ENCODE measurements around the gene PALM2AKAP2. TPM values are rescaled to one million over a fixed set of nuclear protein-coding genes. Genes with fewer than 3 reads are reported as not detected.

PALM2AKAP2 gene
- polyA plus RNA-seq, 1 experiment = 8.7 TPM

DNA sequence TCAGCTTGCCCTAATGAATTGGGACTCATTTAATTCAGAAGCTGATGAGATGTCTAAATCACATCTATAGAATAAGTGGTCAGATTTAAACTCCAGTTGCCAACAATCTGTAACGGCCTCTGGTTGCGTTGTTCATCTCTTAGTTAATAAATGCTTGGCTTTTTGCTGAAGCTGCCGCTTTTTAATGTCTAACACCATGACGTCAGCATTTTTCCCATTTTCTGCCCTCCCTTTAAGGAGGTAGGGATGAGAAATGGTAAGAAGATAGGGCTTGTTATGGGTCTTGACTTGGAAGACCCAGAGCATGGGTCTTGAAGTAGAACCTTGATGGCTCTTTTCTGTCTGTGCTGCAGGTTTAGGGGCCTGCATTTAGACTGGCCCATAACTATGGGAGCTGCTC, 33.3 kb downstream of the PALM2AKAP2 start:
- TF ChIP-seq, protein P1, sequence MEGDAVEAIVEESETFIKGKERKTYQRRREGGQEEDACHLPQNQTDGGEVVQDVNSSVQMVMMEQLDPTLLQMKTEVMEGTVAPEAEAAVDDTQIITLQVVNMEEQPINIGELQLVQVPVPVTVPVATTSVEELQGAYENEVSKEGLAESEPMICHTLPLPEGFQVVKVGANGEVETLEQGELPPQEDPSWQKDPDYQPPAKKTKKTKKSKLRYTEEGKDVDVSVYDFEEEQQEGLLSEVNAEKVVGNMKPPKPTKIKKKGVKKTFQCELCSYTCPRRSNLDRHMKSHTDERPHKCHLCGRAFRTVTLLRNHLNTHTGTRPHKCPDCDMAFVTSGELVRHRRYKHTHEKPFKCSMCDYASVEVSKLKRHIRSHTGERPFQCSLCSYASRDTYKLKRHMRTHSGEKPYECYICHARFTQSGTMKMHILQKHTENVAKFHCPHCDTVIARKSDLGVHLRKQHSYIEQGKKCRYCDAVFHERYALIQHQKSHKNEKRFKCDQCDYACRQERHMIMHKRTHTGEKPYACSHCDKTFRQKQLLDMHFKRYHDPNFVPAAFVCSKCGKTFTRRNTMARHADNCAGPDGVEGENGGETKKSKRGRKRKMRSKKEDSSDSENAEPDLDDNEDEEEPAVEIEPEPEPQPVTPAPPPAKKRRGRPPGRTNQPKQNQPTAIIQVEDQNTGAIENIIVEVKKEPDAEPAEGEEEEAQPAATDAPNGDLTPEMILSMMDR (IDR thresholded peaks at IDR 0.05; ENCODE audit: insufficient read depth, low read depth, low read length) = no peak
- ChIA-PET POLR2A (no interaction called here), CTCF (no interaction called here)
- Histone ChIP-seq H3K4me3 (ENCODE audit: low read depth, low read length) (no peak overlapping the region), H3K36me3 (ENCODE audit: control insufficient read depth, insufficient read depth, low read length) (no peaks in the 10 kb centered on the region; the same call in 1 of the 2 replicates), H3K27me3 (ENCODE audit: control insufficient read depth, insufficient read depth, low read length) (no peaks in the 10 kb centered on the region)
- no peak for DNase-seq (ENCODE audit: low read depth)

DNA sequence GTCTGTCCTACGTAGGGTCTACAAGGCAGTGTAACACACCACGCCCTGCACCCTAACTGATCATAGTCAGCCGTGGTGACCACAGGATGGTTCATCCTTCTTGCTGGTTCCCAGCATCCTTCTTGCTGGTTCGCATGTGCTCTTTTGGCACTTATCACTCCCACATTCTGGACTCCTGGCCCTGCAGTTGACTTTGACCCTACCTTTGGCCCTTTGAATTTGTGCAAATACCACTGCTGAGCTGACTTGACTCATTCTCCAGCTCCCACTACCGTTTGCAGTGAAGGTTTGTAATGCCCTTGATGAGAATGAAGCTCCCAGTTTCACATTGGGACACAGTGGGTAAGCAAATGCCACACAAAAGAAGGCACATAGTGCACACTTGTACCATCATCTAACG, 33.8 kb downstream of the PALM2AKAP2 start:
- CTCF ChIA-PET = no interaction called here
- TF ChIP-seq, protein P1 (IDR thresholded peaks at IDR 0.05; ENCODE audit: insufficient read depth, low read depth, low read length) = no peak
- no peaks in the 10 kb centered on the region for H3K27me3 ChIP-seq (ENCODE audit: control insufficient read depth, insufficient read depth, low read length)
- H3K4me3 ChIP-seq (ENCODE audit: low read depth, low read length) = no peak overlapping the region
- no peaks in the 10 kb centered on the region; the same call in 1 of the 2 replicates for H3K36me3 ChIP-seq (ENCODE audit: control insufficient read depth, insufficient read depth, low read length)
- no peak for DNase-seq (ENCODE audit: low read depth)
- POLR2A ChIA-PET = no interaction called here

DNA sequence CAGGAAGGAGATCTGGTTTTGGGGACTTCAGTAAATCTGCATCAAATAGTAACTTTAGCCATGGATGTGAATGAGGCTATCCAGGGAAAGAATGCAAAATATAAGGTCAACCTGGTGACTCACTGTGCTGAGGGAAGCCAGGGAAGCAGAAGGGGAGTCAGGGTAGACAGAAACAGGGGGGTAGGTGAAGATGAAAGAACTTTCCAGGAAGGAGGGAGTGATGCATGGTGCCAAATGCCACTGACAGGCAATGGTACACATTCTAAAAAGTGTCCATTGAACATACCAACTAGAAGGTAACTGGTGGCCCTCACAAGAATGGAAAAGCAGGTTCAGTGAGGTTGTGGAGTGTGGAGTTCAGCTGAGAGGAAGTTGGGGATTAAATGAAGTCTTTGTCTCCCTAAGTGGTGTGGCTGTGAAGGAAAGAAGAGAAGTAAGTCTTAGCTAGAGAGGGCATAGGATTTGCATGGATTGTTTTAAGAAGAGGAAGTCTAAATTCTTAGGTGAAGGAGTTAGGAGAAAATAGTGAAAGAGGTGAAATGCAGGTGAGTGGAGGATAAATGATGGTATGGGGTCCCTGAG, 35.5 kb downstream of the PALM2AKAP2 start:
- H3K4me3 ChIP-seq (ENCODE audit: low read depth, low read length) = no peak overlapping the region
- no peaks in the 10 kb centered on the region for H3K27me3 ChIP-seq (ENCODE audit: control insufficient read depth, insufficient read depth, low read length)
- TF ChIP-seq, protein P1 (IDR thresholded peaks at IDR 0.05; ENCODE audit: insufficient read depth, low read depth, low read length) = no peak
- ChIA-PET CTCF (interaction anchor here (1.4 to 8.1 kb wide), 6 partner anchors 11 to 242 kb away, joined by 5 to 62 read pairs (median 6); partner anchors contain the start of gene PALM2AKAP2), POLR2A (no interaction called here)
- no peak for DNase-seq (ENCODE audit: low read depth)
- H3K36me3 ChIP-seq (ENCODE audit: control insufficient read depth, insufficient read depth, low read length) = no peaks in the 10 kb centered on the region

DNA sequence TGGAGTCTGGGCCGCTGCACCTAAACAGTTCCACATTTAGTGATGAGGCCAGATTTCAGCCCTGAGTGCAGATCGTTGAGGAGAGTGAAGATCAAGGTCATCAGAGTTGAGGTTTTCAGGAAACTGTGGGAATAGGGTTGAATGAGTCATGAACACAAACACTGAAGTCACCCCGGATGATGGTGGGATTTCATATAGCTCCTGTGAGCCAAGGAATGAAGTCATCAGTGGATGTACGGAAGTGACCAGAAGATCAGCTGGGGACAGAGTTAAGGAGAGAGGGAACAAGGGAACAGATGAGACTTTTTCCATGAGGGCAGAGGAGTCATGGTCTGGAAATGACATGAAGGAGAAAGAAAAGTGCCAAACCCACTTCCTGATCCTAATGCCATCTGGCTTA, 36.5 kb downstream of the PALM2AKAP2 start:
- no peak overlapping the region for H3K4me3 ChIP-seq (ENCODE audit: low read depth, low read length)

DNA sequence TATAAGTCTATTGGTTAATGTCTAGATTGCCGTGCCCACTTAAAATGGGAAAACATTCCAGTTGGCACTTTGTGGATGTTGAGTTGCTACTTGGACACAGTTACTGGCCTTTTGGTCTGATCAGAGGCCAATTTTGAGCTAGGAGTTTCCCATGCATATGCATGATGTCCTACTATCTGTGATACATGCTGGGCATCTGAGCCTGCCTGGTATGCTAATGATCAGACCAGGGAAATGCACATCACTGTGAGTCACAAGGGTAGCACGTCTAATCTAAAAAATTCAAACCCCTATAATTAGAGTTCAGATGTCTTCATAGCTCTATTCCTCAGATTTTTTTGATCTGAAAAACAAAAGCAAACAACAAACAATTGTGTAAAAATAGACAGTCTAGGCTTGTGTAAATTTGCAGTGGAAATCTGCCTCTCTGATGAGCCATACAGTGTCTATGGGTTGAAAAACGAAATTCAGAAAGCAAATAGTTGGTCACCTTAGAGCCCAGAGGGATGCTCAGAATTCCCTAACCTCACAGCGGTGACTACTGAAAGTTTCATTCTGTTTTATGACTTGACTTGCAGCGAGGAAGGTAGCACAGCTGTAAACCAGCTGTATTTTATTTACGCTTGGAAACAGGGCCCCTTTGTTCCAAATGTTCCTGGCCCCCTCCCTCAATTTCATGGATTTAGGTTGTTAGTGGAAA, 37.3 kb downstream of the PALM2AKAP2 start:
- H3K4me3 ChIP-seq (ENCODE audit: low read depth, low read length) = no peak overlapping the region
- no peaks in the 10 kb centered on the region for H3K36me3 ChIP-seq (ENCODE audit: control insufficient read depth, insufficient read depth, low read length)
- POLR2A ChIA-PET = no interaction called here
- TF ChIP-seq, protein P1 (IDR thresholded peaks at IDR 0.05; ENCODE audit: insufficient read depth, low read depth, low read length) = no peak
- no peak for DNase-seq (ENCODE audit: low read depth)
- CTCF ChIA-PET = interaction anchor here (0.6 to 8.1 kb wide), 27 partner anchors 11 to 369 kb away, joined by 3 to 62 read pairs (median 4); partner anchors contain the start of gene PALM2AKAP2
- no peaks in the 10 kb centered on the region for H3K27me3 ChIP-seq (ENCODE audit: control insufficient read depth, insufficient read depth, low read length)

More for the DNA sequence above, 36.5 kb downstream of the PALM2AKAP2 start:
- Histone ChIP-seq H3K27me3 (ENCODE audit: control insufficient read depth, insufficient read depth, low read length) (no peaks in the 10 kb centered on the region), H3K36me3 (ENCODE audit: control insufficient read depth, insufficient read depth, low read length) (no peaks in the 10 kb centered on the region)
- TF ChIP-seq, protein P1 (IDR thresholded peaks at IDR 0.05; ENCODE audit: insufficient read depth, low read depth, low read length) = no peak
- peak; percentile 98 for DNase-seq (ENCODE audit: low read depth)
- ChIA-PET CTCF (interaction anchor here (0.8 to 8.1 kb wide), 18 partner anchors 10 to 460 kb away, joined by 3 to 62 read pairs (median 5); partner anchors contain the start of gene PALM2AKAP2), POLR2A (no interaction called here)
